GM19328 (cell line): ENCODE results near the gene ARL5A.
"Not testable (repeated sequence)": the region's sequence is repeated elsewhere in the genome, so short reads cannot be mapped to it uniquely, and the experiment has no call there.

Experiments
- ATAC-seq: cut with Tn5 transposase; IDR thresholded peaks from one replicate; pipeline ENCODE4 v1.9.1; 2021; ENCODE audit warnings: mild to moderate bottlenecking, moderate library complexity; ENCODE audit not compliant: unreplicated experiment

Gene ARL5A, protein sequence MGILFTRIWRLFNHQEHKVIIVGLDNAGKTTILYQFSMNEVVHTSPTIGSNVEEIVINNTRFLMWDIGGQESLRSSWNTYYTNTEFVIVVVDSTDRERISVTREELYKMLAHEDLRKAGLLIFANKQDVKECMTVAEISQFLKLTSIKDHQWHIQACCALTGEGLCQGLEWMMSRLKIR

DNA sequence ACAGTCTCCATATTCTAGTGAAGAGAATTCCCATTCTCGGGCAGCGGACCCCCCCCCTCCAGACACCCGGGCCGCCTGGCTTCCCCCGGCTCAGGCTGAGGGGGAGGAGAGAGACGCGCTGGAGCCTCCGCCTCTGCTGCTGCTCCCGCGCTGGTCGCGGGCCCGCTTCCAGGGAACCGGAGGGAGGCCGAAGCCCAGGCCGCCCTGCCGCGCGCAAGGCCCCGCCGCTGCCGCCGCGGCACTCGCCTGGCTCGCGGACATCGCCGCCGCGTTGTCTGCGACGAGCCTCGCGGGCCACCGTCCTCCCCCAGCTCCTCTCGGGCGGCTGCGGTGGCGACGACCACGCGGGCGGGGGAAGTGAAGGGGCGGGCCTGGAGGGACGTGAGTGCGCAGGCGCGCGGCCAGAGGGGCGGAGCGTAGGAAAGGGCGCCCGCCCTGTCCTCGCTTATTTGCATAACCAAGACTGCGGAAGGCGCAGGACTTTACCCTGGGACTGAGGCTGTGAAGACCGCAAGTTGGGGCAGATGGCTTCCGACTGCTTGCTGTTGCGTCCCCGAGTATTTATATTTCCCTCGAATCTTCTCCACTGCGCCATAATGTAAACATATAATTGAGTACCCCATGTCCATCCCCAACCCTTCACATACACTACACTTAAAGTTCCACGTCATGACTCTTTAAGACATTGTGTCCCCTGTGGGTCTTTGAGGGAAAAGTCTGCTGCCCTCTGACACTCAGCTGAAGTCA lies at the start of gene ARL5A:
TSS of gene ARL5A (minus strand) at position 279 of the 747 bp plus-strand sequence. CDS start at position 34, 245 bp downstream.
- ATAC-seq = peak; percentile 95

DNA sequence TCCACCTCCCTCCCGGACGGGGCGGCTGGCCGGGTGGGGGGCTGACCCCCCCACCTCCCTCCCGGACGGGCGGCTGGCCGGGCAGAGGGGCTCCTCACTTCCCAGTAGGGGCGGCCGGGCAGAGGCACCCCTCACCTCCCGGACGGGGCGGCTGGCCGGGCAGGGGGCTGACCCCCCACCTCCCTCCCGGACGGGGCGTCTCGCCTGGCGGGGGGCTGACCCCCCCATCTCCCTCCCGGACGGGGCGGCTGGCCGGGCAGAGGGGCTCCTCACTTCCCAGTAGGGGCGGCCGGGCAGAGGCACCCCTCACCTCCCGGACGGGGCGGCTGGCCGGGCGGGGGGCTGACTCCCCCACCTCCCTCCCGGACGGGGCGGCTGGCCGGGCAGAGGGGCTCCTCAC lies 47.4 kb upstream of the ARL5A start:
- not testable (repeated sequence) for ATAC-seq

DNA sequence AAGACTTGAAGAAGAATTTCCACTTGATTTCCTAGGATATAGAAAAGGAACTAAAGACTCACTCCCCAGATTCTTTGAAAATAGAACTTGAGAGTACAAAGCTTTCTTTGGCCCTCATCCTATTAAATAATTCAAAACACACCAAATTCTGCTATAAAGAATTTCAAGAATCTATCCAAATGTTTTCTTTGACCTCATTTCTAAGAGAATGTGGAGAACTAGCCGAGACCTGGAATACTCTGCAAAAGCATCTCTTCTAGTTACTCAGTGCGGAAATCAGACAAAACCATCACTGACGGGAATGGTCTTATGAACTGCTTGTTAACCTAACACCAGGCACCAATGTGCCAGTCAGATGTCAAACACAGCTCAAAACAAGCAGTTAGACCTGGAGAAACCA lies 44.2 kb upstream of the ARL5A start:
- ATAC-seq = no peak

DNA sequence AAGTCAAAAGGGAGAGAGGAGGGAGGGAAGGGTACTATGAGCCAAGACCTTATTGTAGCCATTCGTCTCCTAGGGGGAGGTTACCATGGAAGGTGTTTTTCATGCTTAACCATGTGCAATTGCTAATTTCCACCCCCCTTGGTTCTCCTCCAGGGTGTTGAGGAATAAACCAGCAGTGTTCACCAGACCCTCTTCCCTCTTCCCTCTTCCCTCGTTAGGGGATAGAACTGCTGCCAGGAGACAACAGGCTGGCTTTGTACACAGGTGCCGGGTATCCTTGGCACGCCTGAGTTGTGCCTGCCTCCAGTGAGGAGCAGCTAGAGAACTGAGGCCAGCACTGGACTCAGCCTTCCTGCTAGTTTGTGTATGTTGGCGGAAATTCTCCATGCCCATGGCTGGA lies 41.1 kb upstream of the ARL5A start:
- no peak for ATAC-seq

DNA sequence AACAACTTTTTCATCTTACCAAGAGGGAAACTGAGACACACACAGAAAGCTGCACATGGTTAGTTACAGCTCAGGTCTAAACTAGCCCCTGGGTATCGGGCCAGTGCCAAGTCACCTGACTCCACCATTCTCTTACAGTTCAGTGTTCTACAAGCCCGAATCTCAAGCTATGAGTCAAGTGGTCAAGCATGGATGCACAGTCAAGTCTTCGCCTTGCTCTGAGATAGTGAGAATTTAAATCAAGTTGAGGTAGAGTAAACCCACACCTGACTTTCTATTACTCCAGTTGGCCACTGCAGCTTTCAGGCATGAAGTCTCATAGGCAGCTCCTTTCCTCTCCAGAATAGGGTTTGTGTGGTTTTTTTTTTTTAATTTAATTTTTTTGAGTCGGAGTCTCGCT lies 34.5 kb upstream of the ARL5A start:
- ATAC-seq = peak; percentile 96

DNA sequence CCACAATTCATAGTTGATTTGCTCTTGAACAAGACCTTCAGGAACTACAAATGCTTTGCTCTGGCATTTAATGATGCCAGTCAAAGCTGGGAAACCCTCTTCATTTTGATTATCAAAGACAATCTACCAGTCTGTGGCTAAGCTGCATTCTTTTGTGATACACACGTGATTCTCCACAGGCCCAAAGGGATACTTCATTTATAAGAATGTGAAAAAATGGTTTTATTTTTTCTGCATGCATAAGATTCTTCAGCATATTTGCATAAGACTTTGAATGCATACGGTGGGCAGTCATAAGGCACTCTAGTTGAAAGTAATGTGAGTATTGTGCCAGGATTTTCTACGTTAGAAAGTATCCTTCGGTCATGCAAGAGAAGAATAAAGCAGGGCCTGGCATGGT lies 33.0 kb upstream of the ARL5A start:
- ATAC-seq = no peak

DNA sequence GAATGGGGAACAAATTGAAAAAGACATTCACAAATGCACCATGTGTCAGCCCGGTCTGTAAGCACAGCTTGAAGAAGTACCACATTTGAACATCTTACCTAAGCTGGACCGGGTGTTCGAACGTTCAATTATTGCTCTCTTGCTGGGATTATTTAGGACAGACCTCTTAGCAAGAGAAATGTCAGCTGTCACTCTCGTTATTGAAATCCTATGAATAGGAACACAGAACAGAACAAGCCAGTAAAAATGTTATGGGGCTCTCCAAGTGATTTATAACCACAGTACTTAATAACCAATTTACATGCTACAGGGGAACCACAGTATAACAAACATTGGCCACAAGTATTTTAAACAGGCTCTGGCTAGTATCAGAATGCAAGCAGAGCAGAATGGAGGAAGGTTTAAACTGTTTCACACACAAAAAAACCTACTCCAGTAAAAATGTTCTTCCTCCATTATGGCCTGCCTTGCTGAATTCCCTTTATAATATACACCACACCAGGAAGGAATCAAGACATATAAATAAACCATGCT lies 32.5 kb upstream of the ARL5A start:
- no peak for ATAC-seq

DNA sequence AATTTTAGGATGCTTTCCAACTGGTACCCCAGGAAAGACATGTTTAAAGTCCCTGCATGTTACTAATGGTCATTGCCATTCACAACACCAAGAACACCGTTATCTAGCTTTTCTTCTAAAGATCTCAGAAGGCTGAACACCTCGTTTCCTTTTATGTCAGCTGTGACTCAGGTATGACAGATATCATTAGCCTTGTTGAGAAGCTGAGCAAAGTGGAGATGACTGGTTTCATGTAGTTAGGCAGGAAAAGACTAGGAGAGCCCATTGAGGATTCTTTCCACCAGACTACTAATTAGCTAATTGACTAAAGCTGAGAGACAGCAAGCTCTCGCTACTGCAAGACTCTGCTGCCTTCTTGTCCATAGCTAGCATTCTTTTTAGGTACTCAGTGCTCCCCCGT lies 32.0 kb upstream of the ARL5A start:
- no peak for ATAC-seq

DNA sequence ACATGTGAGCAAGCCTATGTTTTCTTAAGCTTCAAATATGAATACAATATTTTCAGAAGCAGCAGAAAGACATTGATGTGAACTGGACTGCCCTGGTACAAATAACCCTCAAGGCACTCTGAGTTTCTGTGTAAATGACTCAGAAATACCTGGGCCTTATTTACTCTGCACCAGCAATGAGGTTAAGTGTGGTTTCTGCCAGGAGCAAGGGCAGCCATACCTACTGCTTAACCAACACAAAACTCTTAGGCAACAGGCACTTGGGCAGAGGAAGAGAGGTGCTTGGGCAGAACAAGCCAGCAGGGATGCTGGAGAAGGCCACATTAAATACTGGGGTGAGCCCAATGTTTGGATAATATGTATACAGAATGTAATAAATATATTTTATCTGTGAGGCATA lies 29.4 kb upstream of the ARL5A start:
- ATAC-seq = no peak

DNA sequence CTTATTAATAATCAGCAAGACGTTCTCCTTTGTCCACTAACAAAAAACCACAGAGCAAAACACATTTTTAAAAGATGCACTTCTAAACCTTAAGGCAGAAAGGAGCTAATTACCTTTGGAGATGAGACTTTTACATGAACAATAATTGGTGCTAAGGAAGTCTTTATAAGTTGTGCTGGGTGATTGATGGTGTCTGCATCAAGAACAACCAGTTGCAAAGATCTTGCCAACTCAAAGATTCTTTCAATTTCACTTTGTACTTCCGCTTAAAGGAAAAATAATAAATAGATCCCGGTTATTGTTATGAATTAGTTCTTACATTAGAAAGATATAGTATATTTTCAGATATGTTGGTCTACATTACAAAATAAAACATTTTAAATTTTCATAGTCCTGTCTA lies 26.9 kb upstream of the ARL5A start:
- no peak for ATAC-seq

DNA sequence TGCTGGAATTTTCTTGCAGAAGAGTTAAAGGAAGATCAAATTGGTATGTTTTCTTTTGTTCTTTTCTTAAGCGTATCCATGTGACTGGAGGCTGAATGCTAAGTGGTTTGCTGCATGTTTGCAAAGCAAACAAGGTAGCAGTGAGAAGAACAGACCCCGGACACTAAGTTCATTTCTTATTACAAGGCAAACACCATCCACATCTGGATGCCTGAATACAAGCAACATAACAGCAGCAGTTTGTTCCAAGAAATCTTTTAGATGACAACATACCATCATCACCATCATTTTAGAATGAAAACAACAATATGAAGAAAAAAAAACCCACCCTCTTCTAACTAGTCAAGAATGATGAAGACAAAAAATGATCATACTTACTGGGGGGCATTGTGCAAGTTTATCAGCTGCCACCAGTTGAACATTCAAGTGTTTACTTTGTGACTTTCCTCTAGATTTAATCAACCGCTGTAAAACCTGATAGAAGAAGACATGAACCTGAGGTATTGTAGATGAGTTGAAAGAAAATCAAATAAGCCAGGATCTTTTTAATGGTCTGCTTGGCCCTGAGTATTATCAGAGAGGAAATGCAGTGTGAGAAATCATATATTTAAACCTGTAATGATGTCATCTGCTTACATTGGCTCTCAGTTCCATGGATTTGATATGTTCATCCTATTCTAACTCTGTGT lies 25.0 kb upstream of the ARL5A start:
- ATAC-seq = no peak

DNA sequence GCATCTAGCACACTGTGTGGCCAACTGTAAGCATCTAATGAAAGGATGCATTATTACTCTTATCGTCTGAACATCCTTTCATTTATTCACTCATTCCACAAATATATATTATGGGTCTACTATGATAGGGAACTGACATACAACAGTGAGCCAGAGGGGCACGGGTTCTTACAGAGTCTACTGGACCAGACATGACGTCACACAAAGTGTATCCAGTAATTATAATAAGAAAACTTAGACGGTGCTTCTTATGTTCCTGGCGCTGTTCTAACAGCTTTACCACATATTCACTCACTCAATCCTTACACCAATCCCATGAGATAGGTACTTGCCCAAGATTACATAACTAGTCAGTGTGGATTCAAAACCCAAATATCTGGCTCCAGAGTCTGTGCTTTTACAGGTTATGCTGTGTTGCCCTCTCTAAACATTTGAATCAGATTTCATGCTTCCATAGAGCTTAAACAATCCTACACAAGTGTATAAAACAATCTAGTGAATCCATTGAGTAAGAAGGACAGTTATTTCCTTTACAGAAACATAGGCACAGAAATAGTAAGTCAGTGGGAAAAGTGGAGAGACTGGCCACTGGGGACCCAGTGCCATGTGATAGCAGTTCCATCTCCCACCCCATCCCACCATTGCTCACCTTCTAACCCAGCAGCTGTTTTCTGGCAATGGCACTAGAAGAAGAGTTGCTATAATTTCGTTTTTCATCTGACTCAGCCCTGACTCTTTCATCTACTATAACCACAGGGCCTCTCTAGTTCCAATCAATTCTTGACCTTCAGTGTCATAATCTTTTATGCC lies 24.2 kb upstream of the ARL5A start:
- no peak for ATAC-seq

DNA sequence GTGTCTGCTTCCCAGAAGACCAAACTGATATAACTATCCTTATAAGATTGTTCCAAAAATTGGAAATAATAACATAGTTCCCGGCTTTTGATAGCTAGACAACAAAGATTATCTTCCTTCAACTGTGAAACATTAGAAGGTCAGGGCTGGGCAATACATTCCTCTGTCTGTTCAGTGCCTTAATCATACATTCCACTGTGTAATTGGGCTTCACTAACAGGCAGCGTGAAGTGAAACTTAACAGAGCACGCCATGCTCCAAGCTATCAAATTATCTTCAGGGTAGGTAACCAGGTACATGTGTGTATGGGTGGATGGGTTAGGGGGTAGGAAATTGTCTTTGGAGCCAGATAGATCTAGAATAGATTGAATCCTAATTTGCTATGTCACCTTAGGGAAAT lies 23.5 kb upstream of the ARL5A start:
- ATAC-seq = no peak

DNA sequence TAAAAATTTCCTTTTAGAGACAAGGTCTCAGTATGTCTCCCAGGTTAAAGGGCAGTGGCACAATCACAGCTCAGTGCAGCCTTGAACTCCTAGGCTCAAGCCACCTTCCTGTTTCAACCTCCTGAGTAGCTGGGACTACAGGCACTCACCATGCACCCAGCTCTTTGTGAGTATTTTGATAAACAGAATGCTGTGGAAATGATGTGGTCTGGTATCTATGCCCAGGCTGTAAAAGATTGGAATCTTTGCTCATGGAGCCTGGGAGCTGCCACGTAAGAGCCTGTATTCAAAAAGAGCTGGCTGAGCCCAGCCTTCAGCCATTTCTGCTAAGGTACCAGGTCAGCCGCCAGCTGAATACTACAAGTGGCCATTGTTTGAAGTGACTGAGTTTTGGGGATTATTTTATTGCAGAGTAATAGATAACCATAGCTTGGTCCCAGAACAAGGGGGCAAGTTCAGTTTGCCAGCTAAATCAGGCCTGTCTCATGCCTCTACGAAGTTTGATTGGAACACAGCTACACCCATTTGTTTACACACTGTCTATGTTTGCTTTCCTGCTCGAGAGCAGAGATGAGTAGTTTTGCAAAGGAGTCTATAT lies 21.3 kb upstream of the ARL5A start:
- no peak for ATAC-seq

DNA sequence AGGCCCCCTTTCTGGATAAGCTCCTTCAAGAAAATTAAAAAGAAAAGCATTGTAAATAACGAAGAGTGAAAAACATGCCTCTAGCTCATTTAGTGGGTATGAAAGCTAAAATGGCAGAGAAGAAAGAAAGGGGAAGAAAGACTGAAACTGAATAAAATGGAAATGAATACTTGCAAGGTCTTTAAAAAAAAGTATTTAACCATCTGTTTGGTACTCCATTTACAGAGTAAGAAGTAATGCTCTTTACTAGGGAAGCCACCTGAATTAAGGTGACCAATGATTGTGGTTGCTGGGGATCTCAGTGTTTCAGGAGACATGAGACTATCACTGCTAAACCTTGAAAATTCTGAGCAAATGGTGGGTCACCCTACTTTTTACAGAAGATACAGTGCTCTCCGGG lies 17.7 kb upstream of the ARL5A start:
- no peak for ATAC-seq

DNA sequence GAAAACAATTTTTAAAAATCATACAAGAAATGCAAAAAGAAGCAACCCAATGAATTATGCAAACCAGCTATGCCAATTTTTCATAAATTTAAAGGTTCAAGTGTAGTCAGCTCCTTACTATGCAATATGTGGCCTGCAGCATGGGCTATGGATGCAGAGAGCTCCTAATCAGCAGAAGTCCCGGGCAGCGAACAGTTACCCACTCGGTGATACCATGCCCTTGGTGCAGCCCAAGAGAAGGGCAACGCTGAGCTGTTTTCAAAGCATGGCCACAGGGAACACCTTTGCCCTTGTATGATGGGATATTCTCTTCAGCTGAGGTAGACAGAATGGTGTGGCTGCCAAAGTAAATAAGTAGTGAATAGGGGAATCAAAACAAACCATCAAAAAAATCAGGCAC lies 17.3 kb upstream of the ARL5A start:
- ATAC-seq = no peak

DNA sequence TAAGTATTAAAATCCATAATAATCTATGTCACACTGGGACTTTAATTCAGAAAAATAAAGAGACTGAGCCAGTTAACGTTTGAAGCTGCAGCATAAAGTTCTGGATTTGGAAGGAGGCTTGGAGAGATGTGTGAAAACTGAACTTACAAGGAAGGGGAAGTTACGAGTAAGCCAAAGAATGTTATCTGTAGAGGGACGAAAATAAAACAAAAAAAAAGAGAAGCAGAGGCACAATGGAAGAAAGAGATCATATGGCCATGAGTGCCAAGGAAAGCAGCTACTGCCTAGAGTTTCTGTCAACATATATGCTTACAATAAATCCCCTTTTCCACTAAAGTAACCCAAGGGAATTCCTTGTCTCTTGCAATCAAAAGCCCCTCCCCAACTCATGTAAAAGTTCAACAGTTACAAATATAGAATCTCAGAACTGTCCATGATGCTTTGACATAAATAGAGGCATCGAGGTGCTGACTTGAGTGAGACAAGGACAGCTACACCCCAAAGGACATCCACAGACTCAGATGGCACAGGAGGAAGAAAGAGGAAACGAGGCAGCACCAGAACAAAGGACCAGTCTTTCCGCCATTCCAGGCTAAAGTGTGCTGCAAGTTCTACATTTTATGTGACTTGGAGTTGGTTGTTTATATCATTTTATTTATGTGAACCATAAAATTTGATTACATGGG lies 16.1 kb upstream of the ARL5A start:
- no peak for ATAC-seq

DNA sequence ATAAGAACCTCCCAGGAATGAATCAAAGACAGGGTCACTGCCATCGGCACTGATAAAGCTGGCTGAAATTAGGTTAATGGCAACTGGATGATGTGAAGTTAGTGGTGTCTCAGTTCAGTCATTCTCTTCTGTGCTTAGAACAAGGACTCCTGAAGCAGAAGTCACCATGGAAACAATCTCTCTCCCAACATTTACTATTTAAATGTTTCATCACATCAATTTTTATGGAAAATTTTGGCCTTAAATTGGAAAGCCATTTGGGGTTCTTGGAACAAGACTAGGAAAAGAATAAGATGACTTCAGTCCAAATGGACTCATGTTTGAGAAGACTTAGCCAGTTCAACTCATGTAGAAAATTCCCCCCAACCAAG lies 15.5 kb upstream of the ARL5A start:
- no peak for ATAC-seq

DNA sequence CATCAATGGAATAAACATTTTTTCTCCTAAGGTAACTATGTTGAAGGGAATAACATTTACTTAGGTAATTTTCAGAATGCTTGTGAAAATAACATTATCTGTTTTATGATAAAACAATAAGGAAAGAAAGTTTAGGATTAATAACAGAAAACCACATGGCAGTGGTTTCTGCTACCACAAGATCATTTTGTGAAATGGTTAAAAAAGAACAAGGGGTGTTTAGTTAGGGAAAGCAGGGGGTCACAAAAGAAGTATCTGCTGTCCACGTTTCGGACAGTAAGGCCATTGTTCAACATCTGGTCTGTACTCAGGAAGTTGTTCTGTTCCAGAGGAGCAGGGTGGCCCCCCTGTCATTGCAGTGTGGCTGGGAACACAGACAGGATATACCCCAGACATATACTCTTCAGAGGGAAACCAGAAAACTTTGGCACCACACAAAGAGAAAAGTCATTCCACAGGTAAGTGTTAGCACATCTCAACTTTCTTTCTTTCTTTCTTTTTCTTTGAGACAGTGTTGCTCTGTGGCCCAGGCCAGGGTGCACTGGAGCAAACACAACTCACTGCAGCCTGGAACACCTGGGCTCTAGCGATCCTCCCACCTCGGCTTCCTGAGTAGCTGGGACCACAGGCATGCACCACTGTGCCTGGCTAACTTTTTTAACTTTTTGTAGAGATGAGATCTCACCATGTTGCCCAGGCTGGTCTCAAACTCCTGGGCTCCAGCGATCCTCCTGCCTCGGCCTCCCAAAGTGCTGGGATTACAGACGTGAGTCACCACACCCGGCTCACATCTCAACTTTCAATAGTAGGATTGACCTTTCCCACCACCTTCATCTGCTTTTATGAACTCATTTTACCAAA lies 14.8 kb upstream of the ARL5A start:
- peak; percentile 29 for ATAC-seq
